Liver (tissue), 9 donors: ENCODE results near the gene BRD3OS. TPM values are rescaled to one million over a fixed set of nuclear protein-coding genes. Genes with fewer than 3 reads are reported as not detected.

Source experiments
- DNase-seq: peaks from one replicate; pipeline ENCODE4 v3.0.0-alpha.2; 2017; ENCODE audit warnings: low spot score
- H3K27ac ChIP-seq, 2 donors: one replicate each; pipeline ENCODE4 v1.7.0; 2013; ENCODE audit warnings: inconsistent platforms in 2 of 2, low read length in 2 of 2, control low read depth in 1 of 2, low read depth in 1 of 2, mild to moderate bottlenecking in 1 of 2
- H3K27me3 ChIP-seq, 4 donors: one replicate each; pipeline versions ENCODE4 v1.6.1 to v1.7.0; 2013; ENCODE audit warnings: low read length in 3 of 4, inconsistent platforms in 1 of 4, mild to moderate bottlenecking in 1 of 4, moderate library complexity in 1 of 4; ENCODE audit not compliant: control insufficient read depth in 4 of 4, insufficient read depth in 4 of 4
- H3K36me3 ChIP-seq, 4 donors: one replicate each; pipeline versions ENCODE4 v1.6.1 to v1.7.0; 2013; ENCODE audit warnings: low read length in 3 of 4, mild to moderate bottlenecking in 3 of 4, low read depth in 1 of 4, moderate library complexity in 1 of 4; ENCODE audit not compliant: control insufficient read depth in 4 of 4, insufficient read depth in 3 of 4
- H3K4me1 ChIP-seq, 4 donors: one replicate each; pipeline versions ENCODE4 v1.6.1 to v1.7.0; 2013; ENCODE audit warnings: low read length in 3 of 4, mild to moderate bottlenecking in 3 of 4, moderate library complexity in 1 of 4; ENCODE audit not compliant: control insufficient read depth in 4 of 4, insufficient read depth in 4 of 4
- H3K4me3 ChIP-seq, 3 donors: one replicate each; pipeline versions ENCODE4 v1.6.1 to v1.7.0; 2013; ENCODE audit warnings: low read length in 3 of 3, control low read depth in 1 of 3, low read depth in 1 of 3, mild to moderate bottlenecking in 1 of 3
- H3K9ac ChIP-seq, 2 donors: one replicate each; pipeline ENCODE4 v1.7.0; 2013; ENCODE audit warnings: low read length in 2 of 2, mild to moderate bottlenecking in 2 of 2, moderate library complexity in 2 of 2, control low read depth in 1 of 2, low read depth in 1 of 2
- H3K9me3 ChIP-seq, 4 donors: one replicate each; pipeline versions ENCODE4 v1.6.1 to v1.7.0; 2013; ENCODE audit warnings: low read length in 3 of 4; ENCODE audit not compliant: control insufficient read depth in 4 of 4
- FOXA1 ChIP-seq: IDR thresholded peaks from 2 replicates; pipeline ENCODE4 v1.6.1; 2016; ENCODE audit warnings: antibody characterized with exemption
- FOXA2 ChIP-seq: IDR thresholded peaks from 2 replicates; pipeline ENCODE4 v1.6.1; 2016; ENCODE audit warnings: antibody characterized with exemption
- HNF4A ChIP-seq, 2 donors: conservative IDR thresholded peaks; 2 replicates each; pipeline ENCODE4 v1.6.1; 2016; ENCODE audit warnings: antibody characterized with exemption in 2 of 2, mild to moderate bottlenecking in 2 of 2
- JUND ChIP-seq, 2 donors: IDR thresholded peaks; 2 replicates each; pipeline ENCODE4 v1.6.1; 2016; ENCODE audit warnings: antibody characterized with exemption in 2 of 2
- NR2F2 ChIP-seq: IDR thresholded peaks from 2 replicates; pipeline ENCODE4 v1.6.1; 2016; ENCODE audit warnings: antibody characterized with exemption
- RAD21 ChIP-seq, 2 donors: IDR thresholded peaks; 2 replicates each; pipeline ENCODE4 v1.6.1; 2016; ENCODE audit warnings: antibody characterized with exemption in 2 of 2, mild to moderate bottlenecking in 2 of 2
- RXRA ChIP-seq, 2 donors: IDR thresholded peaks; 2 replicates each; pipeline ENCODE4 v1.6.1; 2017 to 2018; ENCODE audit warnings: antibody characterized with exemption in 2 of 2, mild to moderate bottlenecking in 1 of 2
- YY1 ChIP-seq: IDR thresholded peaks from 2 replicates; pipeline ENCODE4 v1.6.1; 2016; ENCODE audit warnings: antibody characterized with exemption, mild to moderate bottlenecking
- WGBS: extraction: QIAGEN DNeasy Blood & Tissue Kit; methylation state at CpG from one replicate; pipeline ENCODE4 v1.1.7; 2013; 5-methylcytosine and 5-hydroxymethylcytosine counted together
- polyA plus RNA-seq, 2 donors: library from polyadenylated mRNA; stranded (reverse) in 1 of 2; unstranded in 1 of 2; fragments of 200-250 nt in 1 of 2; fragments of >200 nt in 1 of 2; fragmentation: Nextera tagmentation in 1 of 2; extraction: Ambion mirVana in 1 of 2; gene quantifications; one replicate each; pipeline versions ENCODE4 v1.2.1 to v1.2.3, GENCODE V29; 2013 to 2015
- total RNA-seq, 2 donors: library from RNA; depleted of rRNA; stranded (reverse); fragments of >200 nt; gene quantifications; one replicate each; pipeline ENCODE4 v1.2.3, GENCODE V29; 2014
- TF ChIP-seq, protein P1 (sequence below): IDR thresholded peaks from 2 replicates; pipeline ENCODE4 v1.6.1; 2016; ENCODE audit warnings: antibody characterized with exemption, mild to moderate bottlenecking
- TF ChIP-seq, protein P2 (sequence below): fragments of 150-350 bp; IDR thresholded peaks from 2 replicates; pipeline ENCODE4 v1.5.1; 2017; ENCODE audit warnings: improper control_type of control experiment, low read depth, low read length; ENCODE audit not compliant: missing input control
- TF ChIP-seq, protein P3 (sequence below): IDR thresholded peaks from 2 replicates; pipeline ENCODE4 v1.6.1; 2016; ENCODE audit warnings: antibody characterized with exemption
- TF ChIP-seq, protein P4 (sequence below): IDR thresholded peaks from 2 replicates; pipeline ENCODE4 v1.6.1; 2016; ENCODE audit warnings: antibody characterized with exemption
- donor health status: healthy.
- donor health status: healthy.
- donor health status: healthy.
- donor health status: healthy.
- donor health status: healthy.

Gene BRD3OS
- total and polyA plus RNA-seq, 4 donors, result 2.1 to 5.1 (median 2.9) TPM

DNA sequence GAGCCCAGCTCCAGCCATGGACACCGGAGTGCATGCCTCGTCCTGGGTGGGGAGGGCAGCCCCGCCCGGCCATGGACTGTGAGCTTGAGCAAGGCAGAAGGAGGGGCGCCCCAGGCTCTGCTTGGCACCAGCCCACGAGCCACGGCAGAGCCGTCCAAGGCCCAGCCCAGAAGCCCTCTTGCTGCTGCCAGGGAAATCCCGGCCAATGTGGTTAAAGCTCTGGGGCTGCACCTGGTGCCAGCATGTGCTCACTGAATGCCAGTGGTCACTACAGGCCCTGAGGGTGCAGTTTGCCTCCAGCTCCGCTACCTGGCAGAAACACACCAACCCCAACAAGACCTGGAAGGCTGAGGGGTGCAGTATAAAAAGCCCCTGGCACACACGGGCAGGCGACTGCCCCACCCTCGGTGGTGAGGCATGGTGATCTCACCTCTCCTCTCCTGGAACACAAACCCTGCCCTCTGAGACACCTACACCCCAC is 30.7 kb downstream of the BRD3OS start (continued):
- TF ChIP-seq, protein P1, sequence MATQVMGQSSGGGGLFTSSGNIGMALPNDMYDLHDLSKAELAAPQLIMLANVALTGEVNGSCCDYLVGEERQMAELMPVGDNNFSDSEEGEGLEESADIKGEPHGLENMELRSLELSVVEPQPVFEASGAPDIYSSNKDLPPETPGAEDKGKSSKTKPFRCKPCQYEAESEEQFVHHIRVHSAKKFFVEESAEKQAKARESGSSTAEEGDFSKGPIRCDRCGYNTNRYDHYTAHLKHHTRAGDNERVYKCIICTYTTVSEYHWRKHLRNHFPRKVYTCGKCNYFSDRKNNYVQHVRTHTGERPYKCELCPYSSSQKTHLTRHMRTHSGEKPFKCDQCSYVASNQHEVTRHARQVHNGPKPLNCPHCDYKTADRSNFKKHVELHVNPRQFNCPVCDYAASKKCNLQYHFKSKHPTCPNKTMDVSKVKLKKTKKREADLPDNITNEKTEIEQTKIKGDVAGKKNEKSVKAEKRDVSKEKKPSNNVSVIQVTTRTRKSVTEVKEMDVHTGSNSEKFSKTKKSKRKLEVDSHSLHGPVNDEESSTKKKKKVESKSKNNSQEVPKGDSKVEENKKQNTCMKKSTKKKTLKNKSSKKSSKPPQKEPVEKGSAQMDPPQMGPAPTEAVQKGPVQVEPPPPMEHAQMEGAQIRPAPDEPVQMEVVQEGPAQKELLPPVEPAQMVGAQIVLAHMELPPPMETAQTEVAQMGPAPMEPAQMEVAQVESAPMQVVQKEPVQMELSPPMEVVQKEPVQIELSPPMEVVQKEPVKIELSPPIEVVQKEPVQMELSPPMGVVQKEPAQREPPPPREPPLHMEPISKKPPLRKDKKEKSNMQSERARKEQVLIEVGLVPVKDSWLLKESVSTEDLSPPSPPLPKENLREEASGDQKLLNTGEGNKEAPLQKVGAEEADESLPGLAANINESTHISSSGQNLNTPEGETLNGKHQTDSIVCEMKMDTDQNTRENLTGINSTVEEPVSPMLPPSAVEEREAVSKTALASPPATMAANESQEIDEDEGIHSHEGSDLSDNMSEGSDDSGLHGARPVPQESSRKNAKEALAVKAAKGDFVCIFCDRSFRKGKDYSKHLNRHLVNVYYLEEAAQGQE, result no peak

DNA sequence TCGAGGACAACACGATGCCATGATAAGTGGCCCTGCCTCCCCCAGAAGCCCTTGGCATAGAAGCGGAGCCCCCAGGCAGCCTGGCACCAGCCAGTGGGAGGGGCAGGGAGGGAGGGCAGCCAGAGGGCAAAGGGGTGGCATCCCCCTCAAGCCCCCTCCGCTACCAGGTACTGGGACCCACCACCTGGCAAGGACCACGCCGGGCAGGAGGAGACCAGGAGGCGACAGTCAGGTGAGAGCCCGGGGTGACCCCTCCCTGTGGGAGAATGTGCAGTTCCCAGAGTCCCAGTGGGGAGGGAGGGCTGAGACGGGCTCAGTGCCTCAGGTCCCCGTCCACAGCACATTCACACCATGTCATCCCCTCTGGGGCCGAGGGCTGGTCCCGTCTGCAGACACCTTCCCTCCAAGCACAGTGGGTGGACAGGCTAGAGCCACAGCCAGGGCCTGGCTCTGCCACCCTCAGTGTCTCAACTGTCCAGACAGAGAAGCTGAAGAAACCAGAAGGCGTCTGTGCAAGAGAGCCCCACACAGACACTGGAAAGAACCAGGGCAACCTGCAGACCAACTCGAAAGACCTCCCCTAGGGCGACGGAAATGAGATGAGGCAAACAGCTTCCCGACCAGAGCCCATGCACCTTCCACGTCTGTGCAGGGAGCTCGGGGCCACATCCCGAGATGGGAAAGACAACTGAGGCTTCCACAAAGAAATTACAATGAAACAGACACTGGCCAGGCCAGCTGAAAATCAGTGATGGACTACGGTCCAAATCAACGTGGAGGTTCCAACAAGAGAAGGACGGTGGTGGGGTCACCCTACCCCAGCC is 31.4 kb downstream of the BRD3OS start:
- H3K9ac ChIP-seq, result no peak overlapping the region

More for the DNA sequence above, 31.4 kb downstream of the BRD3OS start:
- Histone ChIP-seq H3K9me3 (no peaks in the 10 kb centered on the region), H3K4me1 (peaks cover 43 to 82% (median 60%) of the 10 kb centered on the region in 4 donors), H3K36me3 (peaks cover 0 to 10% (median 4%) of the 10 kb centered on the region in 4 donors), H3K4me3 (no peak overlapping the region), H3K27me3 (no peaks in the 10 kb centered on the region), H3K27ac (peak overlapping the region; percentile 82 to 86)
- DNase-seq, result no peak
- TF ChIP-seq YY1 (no peak), RXRA (IDR thresholded peaks at IDR 0.05) (no peak), FOXA1 (no peak), RAD21 (IDR thresholded peaks at IDR 0.05) (no peak), HNF4A (conservative IDR thresholded peaks at IDR 0.05) (no peak), NR2F2 (no peak), JUND (IDR thresholded peaks at IDR 0.05) (no peak), FOXA2 (no peak)
- TF ChIP-seq, protein P2, sequence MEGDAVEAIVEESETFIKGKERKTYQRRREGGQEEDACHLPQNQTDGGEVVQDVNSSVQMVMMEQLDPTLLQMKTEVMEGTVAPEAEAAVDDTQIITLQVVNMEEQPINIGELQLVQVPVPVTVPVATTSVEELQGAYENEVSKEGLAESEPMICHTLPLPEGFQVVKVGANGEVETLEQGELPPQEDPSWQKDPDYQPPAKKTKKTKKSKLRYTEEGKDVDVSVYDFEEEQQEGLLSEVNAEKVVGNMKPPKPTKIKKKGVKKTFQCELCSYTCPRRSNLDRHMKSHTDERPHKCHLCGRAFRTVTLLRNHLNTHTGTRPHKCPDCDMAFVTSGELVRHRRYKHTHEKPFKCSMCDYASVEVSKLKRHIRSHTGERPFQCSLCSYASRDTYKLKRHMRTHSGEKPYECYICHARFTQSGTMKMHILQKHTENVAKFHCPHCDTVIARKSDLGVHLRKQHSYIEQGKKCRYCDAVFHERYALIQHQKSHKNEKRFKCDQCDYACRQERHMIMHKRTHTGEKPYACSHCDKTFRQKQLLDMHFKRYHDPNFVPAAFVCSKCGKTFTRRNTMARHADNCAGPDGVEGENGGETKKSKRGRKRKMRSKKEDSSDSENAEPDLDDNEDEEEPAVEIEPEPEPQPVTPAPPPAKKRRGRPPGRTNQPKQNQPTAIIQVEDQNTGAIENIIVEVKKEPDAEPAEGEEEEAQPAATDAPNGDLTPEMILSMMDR, result no peak
- TF ChIP-seq, protein P1, result no peak
- TF ChIP-seq, protein P3, sequence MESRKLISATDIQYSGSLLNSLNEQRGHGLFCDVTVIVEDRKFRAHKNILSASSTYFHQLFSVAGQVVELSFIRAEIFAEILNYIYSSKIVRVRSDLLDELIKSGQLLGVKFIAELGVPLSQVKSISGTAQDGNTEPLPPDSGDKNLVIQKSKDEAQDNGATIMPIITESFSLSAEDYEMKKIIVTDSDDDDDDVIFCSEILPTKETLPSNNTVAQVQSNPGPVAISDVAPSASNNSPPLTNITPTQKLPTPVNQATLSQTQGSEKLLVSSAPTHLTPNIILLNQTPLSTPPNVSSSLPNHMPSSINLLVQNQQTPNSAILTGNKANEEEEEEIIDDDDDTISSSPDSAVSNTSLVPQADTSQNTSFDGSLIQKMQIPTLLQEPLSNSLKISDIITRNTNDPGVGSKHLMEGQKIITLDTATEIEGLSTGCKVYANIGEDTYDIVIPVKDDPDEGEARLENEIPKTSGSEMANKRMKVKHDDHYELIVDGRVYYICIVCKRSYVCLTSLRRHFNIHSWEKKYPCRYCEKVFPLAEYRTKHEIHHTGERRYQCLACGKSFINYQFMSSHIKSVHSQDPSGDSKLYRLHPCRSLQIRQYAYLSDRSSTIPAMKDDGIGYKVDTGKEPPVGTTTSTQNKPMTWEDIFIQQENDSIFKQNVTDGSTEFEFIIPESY, result no peak
- TF ChIP-seq, protein P4, sequence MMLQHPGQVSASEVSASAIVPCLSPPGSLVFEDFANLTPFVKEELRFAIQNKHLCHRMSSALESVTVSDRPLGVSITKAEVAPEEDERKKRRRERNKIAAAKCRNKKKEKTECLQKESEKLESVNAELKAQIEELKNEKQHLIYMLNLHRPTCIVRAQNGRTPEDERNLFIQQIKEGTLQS, result no peak
- WGBS, result 72% methylated on average over 23 of the region's 23 CpGs
